Prostate gland (tissue), 2 donors: ENCODE results near the gene BMP4. TPM values are rescaled to one million over a fixed set of nuclear protein-coding genes. Genes with fewer than 3 reads are reported as not detected.

ENCODE experiments used
- DNase-seq: peaks from one replicate; pipeline ENCODE4 v3.0.0-alpha.2; 2019; ENCODE audit warnings: low spot score
- H3K27ac ChIP-seq, 2 donors: fragments of 200-600 bp; sonication (generic); 2 replicates each; pipeline ENCODE4 v1.5.1; 2017 to 2019
- H3K27me3 ChIP-seq: fragments of 200-600 bp; sonication (generic); replicated peaks from 2 replicates; pipeline ENCODE4 v1.5.1; 2019; ENCODE audit not compliant: insufficient read depth
- H3K36me3 ChIP-seq, 2 donors: fragments of 200-600 bp; sonication (generic); 1 replicate in 1 of 2; 2 replicates in 1 of 2; pipeline versions ENCODE4 v1.5.1 to v1.8.1; 2017 to 2019
- H3K4me1 ChIP-seq: fragments of 200-600 bp; sonication (generic); replicated peaks from 2 replicates; pipeline ENCODE4 v1.5.1; 2019
- H3K4me3 ChIP-seq, 2 donors: fragments of 200-600 bp; sonication (generic); 2 replicates each; pipeline ENCODE4 v1.5.1; 2017 to 2019
- H3K9me3 ChIP-seq: fragments of 200-600 bp; sonication (generic); 2 replicates; pipeline ENCODE4 v1.5.1; 2017
- POLR2A ChIP-seq: fragments of 450-650 bp; IDR thresholded peaks from one replicate; pipeline ENCODE4 v1.6.1; 2016; ENCODE audit warnings: antibody characterized with exemption, mild to moderate bottlenecking
- POLR2AphosphoS5 ChIP-seq: sonication (generic); formaldehyde crosslinking; IDR thresholded peaks from one replicate; pipeline ENCODE4 v1.6.1; 2017; ENCODE audit warnings: antibody characterized with exemption
- WGBS: methylation state at CpG from one replicate; pipeline ENCODE4 v1.1.5; 2018; 5-methylcytosine and 5-hydroxymethylcytosine counted together
- intact Hi-C: fragments of 100-400 bp; cut with DNase I; formaldehyde crosslinking; loops from one replicate; pipeline ENCODE4 v1.14.2; 2022
- total RNA-seq, 2 donors: library from RNA; depleted of rRNA; stranded (reverse); fragments of >200 nt; gene quantifications; one replicate each; pipeline ENCODE4 v1.1.0, GENCODE V29; 2016
- TF ChIP-seq, protein P1 (sequence below), 4 experiments: fragments of 200-600 bp in 2 of 4; fragments of 450-650 bp in 2 of 4; sonication (generic) in 2 of 4; IDR thresholded peaks; 1 replicate in 3 of 4; 2 replicates in 1 of 4; pipeline ENCODE4 v1.5.1; 2016 to 2019; ENCODE audit warnings: antibody characterized with exemption in 4 of 4, mild to moderate bottlenecking in 2 of 4, moderate library complexity in 2 of 4

BMP4 gene
- 10 to 100 TPM in 1 of 2 donors, 1 to 10 TPM in 1; 8.8 to 11.2 TPM for total RNA-seq

DNA sequence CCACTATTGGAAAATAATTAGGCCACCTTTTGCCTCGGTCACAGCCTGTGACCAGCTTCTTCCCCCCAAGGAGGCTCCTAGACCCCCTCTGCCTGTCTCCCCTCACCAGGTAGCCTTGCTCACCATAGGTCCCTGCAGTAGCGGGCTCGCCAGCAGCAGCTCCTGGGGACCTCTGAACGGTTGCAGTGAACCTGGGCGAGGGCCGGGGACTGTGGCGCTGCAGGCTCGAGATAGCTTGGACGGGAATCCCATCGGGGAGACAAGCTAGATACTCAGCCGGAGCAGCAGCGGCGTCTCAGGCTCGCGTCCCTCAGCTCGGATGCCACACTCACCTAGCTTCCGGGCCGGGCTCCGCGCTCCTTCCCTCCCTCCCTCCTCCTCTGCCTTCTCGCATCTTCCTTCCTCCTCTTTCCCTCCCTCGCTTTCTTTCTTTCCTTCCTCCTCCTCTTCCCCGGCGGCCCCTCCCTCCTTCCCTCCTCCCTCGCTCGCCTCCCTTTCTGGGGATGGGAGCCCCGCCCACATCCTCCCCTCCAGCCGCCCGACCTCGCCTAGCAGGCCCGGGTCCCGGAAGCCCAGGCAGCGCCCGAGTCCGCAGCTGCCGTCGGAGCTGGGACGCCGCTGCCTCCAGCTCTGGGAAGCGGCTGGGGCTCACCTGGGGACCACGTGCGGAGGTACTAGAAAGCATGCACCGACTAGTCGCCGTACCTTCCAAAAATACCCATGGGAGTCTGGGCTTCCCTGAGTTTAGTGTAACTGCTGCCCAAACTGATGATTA, at the start of gene BMP4:
TSS of gene BMP4 (minus strand) at position 399 of the 775 bp plus-strand sequence. CDS start 4,603 bp downstream, outside the sequence.
- Histone ChIP-seq H3K9me3 (no peaks in the 10 kb centered on the region), H3K4me3 (peak within 1 kb of the TSS; percentile 50 to 56), H3K4me1 (no peaks in the 10 kb centered on the region), H3K36me3 (no peaks in the 10 kb centered on the region), H3K27ac (peak within 1 kb of the TSS; percentile 85 to 87), H3K27me3 (no peaks in the 10 kb centered on the region)
- intact Hi-C loops = loop anchor here (2.0 to 10.0 kb wide), 2 partner anchors 218 to 662 kb away; no protein-coding TSS in a partner anchor
- peak; percentile 70 for DNase-seq
- WGBS = 8% methylated on average over 44 of the region's 45 CpGs
- peak; percentile 55 for TF ChIP-seq POLR2A
- TF ChIP-seq POLR2AphosphoS5 = peak; percentile 59
- TF ChIP-seq, protein P1, sequence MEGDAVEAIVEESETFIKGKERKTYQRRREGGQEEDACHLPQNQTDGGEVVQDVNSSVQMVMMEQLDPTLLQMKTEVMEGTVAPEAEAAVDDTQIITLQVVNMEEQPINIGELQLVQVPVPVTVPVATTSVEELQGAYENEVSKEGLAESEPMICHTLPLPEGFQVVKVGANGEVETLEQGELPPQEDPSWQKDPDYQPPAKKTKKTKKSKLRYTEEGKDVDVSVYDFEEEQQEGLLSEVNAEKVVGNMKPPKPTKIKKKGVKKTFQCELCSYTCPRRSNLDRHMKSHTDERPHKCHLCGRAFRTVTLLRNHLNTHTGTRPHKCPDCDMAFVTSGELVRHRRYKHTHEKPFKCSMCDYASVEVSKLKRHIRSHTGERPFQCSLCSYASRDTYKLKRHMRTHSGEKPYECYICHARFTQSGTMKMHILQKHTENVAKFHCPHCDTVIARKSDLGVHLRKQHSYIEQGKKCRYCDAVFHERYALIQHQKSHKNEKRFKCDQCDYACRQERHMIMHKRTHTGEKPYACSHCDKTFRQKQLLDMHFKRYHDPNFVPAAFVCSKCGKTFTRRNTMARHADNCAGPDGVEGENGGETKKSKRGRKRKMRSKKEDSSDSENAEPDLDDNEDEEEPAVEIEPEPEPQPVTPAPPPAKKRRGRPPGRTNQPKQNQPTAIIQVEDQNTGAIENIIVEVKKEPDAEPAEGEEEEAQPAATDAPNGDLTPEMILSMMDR (IDR thresholded peaks at IDR 0.05) = no peak

DNA sequence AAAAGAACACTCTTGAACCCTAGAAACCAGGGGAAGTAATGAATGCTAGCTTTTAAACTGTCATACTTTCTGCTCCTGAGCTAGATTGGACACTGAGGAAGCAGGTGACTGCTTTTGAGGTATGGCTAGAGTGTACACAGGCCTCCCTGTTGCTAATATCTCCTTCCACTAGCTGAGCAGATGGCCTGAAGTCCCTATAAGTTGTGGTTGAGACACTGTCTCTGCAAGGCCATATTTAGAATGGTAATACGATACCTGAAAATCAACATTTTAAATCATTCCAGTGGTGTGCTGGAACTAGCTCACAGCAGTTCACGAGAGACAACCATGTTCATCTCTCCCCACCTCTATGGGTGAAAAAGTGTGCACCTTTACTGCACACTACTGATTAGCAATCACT, 46.4 kb upstream of the BMP4 start:
- no peaks in the 10 kb centered on the region for H3K27me3 ChIP-seq
- no peaks in the 10 kb centered on the region for H3K36me3 ChIP-seq
- H3K4me1 ChIP-seq = no peaks in the 10 kb centered on the region
- TF ChIP-seq, protein P1 (IDR thresholded peaks at IDR 0.05) = no peak
- TF ChIP-seq POLR2AphosphoS5 (no peak), POLR2A (no peak)
- intact Hi-C loops = no loop called here
- no peak for DNase-seq
- 64% methylated on average over 2 of the region's 2 CpGs for WGBS
- H3K27ac ChIP-seq = no peak overlapping the region
- H3K9me3 ChIP-seq = no peaks in the 10 kb centered on the region
- H3K4me3 ChIP-seq = no peak overlapping the region

DNA sequence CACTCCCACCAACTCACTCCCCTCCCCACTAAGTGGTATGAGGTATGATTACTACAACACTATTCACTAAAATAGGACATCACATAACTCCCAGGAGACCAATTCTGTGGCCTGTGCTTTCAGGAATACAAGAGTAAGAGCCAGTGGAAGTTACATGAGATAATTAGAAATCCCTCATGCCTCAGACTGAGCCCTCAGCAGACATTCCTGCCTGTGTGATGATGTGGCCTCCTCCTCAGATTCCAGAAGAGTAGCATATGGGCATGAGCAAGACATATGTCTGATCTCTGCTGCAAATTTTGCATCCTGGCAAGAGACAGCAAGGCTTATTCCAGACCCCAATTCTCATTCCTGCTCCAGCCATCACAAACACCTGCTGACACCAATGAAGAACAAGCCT, 46.0 kb upstream of the BMP4 start:
- no peak for DNase-seq
- H3K9me3 ChIP-seq = no peaks in the 10 kb centered on the region
- no peaks in the 10 kb centered on the region for H3K36me3 ChIP-seq
- TF ChIP-seq POLR2AphosphoS5 (no peak), POLR2A (no peak)
- TF ChIP-seq, protein P1 (IDR thresholded peaks at IDR 0.05) = no peak
- no peak overlapping the region for H3K27ac ChIP-seq
- no peak overlapping the region for H3K4me3 ChIP-seq
- intact Hi-C loops = no loop called here
- H3K4me1 ChIP-seq = no peaks in the 10 kb centered on the region
- no peaks in the 10 kb centered on the region for H3K27me3 ChIP-seq

DNA sequence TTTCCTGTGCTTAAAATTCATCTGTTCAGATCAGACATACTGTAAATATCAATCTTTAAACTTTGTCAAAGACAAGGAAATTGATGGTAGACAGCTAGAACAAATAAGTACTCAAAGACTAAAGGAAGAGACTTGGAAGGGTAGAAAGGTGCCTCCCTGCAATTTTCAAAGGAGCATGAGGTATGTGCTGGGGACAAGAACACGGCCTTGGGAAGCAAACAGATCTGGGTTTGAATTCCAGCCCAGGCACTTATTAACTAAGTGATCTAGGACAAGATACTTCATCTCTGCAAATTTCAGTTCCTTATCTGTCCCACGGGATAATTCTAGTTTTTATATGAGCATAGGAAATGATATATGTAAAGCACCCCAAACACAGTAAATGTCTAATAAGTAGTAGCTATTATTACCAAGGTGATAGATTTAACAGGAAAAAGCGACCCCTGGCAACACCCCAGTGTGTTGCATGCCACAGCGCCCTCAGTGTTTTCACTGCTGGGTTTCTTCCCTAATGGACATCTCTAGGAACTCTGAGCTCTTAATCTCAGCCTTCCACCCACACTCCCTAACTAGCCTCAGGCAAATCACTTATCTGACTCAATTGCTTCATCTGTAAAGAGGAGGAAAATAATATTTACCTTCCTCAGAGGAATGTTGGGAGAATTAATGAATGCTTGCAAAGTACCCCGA, 44.7 kb upstream of the BMP4 start:
- TF ChIP-seq POLR2AphosphoS5 (no peak), POLR2A (no peak)
- TF ChIP-seq, protein P1 (IDR thresholded peaks at IDR 0.05) = no peak
- DNase-seq = no peak
- Histone ChIP-seq H3K36me3 (no peaks in the 10 kb centered on the region), H3K4me3 (no peak overlapping the region), H3K4me1 (no peaks in the 10 kb centered on the region), H3K27me3 (no peaks in the 10 kb centered on the region), H3K27ac (no peak overlapping the region), H3K9me3 (no peaks in the 10 kb centered on the region)
- intact Hi-C loops = no loop called here
- 36% methylated on average over 5 of the region's 5 CpGs for WGBS
